8988T (cell line): Measurements from ENCODE around the gene CD9.

Experiments used
- DNase-seq: peaks from one replicate; pipeline ENCODE4 v3.0.0; 2011

CD9 gene

DNA sequence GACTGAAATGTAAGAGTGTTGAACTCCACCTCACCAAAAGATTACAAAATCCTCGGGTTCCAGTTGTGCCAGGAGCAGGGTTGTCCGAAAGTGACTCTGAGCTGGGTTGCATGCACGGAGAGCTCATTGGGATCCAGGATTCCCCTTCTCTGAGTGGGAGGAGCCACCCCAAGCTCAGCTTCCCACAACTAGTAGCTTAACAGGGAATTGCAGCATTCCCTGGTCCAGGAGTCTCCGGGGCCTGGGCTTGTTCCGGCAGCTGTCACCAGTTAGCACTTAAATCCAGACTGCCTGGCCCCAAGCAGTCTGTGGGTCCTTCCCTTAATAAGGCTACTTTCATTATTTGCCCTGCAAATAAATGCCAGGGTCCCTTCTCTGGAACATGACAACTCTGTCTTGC, 50.1 kb downstream of the CD9 start:
- no peak for DNase-seq

DNA sequence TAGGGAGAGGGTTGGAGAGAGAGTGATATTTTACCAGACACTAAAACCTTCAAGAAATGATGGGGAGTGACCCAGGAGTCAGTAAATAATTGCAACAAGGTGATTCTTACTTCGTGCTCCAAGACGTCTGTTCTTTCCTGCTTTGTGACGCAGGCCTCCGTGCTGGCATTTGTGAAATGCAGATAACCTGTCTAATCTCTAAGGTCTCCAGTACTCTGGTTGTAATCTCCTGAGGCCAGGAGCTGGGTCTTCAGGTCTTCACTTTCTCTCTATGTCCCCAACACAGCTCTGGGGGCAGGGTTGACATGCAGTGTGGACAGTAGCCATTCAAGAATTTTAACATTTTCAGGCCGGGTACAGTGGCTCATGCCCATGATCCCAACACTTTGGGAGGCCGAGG, 53.1 kb downstream of the CD9 start:
- DNase-seq: no peak

GRCh38 chr12:6254491-6254890, 54.3 kb downstream of the CD9 start:
- DNase-seq: no peak

- DNase-seq: no peak
These were observed 56.8 kb downstream of the CD9 start for GRCh38 chr12:6257007-6257406.

DNA sequence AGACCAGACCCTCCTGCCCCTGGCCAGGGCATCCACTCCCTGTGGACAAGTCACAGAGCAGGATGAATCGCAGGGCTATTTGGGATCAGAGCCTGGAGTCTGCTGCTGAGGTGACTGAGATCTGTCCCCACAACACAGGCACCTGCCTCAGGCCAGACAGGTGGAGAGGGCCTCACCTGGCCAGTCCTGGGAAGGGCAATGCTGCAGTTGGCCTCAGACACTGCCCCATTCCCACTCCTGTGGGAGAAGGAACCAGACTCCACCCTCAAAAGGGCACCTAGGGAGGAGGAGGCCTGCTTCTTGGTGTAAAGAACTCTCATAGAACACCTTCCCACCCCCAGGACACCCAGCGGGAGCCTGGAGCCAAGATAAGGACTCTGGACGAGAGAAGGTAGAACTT, 62.0 kb downstream of the CD9 start:
- DNase-seq: no peak

DNA sequence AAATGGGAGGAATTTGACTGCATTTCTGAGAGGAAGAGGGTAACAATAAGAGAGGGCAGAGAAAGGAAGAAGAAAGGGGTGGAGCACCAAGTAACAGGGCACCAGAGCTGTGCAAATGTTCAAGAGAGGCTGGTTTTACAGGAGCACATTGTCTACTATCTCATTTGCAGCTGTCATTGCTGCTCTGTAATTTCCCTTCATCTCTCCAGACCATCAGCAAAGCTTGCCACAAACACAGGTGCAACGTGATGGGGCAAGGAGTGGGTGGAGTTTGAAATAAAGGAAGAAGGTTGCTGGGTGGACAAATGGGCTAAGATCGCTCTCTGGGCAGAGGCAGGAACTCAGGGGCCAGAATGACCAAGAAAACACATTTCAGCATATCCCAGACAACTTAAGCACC, 62.4 kb downstream of the CD9 start:
- no peak for DNase-seq

- DNase-seq: no peak
These were observed 63.7 kb downstream of the CD9 start for GRCh38 chr12:6263931-6264330.

DNA sequence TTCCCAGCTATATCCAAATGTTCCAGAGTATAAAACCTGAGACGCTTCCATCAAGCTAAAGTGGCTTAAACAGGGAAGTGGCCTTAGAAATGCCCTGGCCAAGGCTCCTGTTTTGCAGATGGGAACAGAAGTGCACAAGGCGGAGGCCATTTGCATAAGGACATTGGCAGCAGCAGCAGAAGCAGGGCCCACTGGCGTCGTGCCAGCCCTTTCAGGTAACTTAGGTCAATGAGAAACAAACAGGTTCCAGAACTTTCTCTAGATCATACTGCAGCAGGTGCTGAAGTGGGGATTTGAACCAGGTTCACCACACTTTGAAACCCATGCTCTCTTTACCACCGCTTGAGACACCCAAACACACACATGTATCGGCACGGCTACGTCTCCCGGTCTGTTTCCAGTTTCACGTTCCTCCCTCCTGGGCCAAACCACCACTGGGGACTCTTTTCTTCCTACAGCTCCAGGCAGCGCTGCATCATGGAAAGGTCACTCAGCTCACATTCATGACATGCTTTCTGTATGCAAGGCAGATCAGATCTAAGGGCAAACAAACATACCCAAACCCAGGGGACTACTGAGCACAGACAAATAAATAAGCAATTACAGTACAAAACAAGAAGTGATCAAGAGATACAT, 64.3 kb downstream of the CD9 start:
- DNase-seq: no peak

GRCh38 chr12:6265038-6265405, 64.8 kb downstream of the CD9 start:
- no peak for DNase-seq

DNA sequence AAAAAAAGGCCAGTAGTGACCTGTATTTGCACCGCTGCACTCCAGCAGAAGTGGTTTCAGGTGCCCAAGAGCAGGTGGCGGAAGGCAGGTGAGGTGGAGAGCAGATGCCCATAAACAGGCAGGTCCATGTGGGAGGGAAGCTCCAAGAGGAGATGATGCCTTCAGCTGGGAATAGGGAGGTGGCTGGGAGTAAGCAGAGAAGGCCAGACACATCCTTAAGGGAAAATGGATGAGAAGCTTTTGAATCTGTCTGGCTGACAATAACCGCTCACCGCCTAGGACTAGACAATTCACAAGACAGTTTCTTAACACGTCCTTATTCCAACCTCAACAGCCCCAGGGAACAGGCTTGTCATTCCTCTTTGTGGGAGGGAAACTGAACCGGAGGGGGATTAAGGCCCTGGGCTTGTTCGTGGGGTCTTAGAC, 66.4 kb downstream of the CD9 start:
- DNase-seq: no peak

DNA sequence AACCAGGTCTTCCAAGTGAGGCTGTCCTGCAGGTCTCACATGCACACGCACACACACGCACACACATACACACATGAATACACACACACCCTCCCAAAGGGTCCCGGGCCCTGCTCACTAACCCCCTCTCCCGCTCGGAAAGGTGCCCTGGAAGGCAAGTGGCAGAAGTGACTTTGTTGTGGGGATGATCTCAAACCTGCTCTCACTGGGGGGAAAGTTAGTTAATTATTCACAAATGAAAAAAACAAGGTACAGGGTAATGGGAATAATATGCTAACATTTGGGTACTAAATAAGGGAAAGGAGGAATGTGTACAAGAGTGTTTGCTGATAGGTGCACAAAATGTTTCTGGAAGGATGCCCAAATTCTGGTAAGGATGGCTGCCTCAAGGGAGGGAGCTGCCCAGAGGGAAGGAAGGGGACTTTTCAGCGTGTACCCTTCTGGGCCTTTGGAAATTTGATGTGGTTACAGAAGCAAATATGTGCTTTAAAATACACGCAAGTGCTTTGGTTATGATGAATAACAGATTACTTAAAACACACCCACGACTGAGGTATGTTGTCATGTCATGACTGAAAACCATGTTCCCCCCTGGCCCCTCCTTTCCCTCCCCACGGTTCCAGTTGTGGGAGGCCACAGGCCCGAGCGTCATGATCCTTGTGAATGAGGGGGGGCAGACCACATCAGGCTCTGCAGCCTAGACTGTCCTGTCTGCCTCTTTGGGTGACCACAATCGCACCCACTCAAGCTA, 66.9 kb downstream of the CD9 start:
- DNase-seq: no peak

GRCh38 chr12:6268484-6269157, 68.4 kb downstream of the CD9 start:
- DNase-seq: no peak

GRCh38 chr12:6269986-6270385, 69.8 kb downstream of the CD9 start:
- no peak for DNase-seq

- DNase-seq: no peak
These were observed 71.1 kb downstream of the CD9 start for GRCh38 chr12:6271281-6271680.

GRCh38 chr12:6272300-6273204, 72.4 kb downstream of the CD9 start:
- no peak for DNase-seq

DNA sequence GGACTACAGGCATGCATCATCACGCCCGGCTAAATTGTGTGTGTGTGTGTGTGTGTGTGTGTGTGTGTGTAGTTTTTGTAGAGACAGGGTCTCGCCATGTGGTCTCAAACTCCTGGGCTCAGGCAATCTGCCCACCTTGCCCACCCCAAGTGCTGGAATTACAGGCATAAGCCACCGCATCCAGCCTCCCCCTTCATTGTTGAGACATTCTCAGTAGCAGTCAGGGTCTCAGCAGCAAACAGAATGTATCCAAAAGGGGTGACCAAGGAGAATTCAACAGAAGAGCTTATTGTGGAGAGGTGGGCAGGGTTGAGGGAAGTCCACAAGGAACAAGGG, 73.0 kb downstream of the CD9 start:
- DNase-seq: no peak

DNA sequence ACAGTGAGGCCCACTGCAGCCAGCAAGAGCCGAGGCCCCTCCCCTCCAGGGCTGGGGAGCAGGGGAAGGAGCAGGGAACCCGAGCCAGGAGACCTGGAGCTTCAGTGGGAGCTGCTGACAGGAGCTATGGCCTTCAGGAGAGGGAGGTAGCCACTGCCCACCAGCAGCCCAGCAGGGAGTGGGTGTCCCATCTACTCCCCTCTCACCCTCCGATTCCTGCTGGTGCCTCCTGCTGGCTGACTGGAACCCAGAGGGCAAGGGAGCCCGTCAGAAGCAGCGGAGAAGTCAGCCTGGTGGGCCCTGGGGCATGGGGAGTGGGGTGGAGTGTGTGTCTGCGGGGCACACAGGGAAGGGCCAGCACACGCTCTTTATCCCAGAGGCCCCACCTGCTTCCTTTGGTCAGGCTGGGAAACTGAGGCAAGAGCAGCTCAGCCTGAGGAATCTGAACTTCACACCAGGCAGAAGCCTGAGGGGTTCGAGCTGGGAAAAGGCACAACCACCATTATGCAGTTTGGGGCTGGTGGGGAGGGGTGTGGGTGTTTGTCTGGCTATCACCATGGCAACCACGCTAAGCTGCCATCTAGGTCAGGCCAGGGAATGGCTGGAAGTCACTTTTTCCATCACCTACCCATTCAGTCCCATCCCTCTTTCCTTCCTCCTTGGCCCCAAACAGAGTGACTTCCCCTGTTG, 73.5 kb downstream of the CD9 start:
- no peak for DNase-seq

DNA sequence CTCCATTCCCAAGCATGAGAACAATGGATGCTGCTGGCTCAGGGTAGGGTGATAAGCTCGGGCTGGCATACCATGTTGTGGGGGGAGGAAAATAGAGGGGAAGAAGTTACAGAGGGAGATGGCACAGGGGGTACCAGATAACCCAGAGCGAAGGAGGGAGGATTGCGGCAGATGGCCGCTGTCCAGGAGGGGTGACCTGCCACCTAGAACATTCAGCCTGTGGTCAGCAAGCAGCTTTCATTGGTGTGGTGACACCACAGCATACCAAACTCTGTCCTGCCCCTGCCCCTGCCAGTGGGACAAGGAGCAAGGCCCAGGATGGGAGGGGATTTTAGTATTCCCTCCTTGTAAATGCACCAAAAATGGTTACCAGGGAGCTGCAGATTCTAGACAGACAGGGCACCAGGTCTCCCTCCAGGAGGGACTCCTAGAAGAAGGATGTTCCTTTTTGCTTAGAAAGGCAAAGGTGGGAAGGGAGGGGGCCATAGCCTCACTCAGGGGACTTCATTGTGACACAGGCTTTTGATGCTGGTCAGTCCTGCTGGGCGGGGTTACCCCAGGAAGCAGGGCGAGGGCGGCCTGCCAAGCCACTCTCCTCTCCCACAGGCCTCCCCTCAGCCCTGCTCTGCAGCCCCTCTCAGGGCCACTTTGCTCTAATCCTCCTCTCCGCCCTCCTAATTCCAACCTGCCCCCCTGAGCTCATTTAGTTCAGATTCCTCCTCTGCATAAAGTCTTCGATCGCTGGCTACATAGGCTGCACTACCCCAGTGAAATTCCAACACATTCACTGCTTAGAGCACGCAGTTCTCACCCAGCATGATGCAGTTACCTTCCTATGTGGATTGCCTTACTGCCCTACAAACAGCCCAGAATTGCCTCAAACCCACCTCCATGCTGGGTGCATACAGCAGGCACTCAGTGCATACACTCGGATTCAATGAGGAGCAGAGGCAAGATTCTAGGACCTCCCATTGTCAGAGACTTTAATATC, 74.3 kb downstream of the CD9 start:
- DNase-seq: no peak

- no peak for DNase-seq
These were observed 76.0 kb downstream of the CD9 start for GRCh38 chr12:6275928-6276887.

DNA sequence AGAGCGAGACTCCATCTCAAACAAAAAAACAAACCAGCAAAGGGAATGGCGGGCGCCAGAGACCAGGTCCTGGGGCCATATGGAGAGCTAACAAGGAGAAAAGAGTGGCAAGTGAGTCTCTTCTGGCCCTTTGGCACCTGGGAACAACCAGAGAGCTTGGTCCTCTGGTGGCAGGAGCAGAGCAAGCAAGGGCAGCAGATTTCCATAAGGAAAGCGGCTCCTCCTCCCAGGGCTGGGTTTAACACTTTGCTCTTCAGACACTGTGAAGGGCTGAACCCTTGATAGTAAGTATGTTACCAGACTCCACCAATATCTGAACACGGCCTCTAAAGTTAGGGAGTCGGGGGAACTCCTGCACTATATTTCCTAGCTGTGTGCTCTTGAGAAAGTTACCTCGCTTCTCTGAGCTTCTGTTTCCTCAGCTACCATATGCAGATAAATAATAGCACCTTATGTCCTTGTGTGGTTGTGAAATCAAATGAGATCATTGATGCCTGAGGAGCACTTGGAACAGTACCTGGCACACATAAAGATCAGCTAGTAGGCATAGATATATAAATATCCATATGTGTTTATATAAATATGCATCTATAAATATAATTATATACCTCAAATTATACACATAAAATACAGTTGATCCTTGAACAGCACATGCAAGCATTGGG, 76.9 kb downstream of the CD9 start:
- DNase-seq: no peak
